ENCODE results near the gene GRIK1.

GRCh38 chr21:29658177-29658933 is 281.4 kb downstream of the GRIK1 start:
- no peak for TF ChIP-seq POLR2AphosphoS5 (IDR thresholded peaks at IDR 0.05; ENCODE audit: insufficient read depth in 1 of 2, low read depth in 1 of 2)
- no peak for TF ChIP-seq POLR2A (IDR thresholded peaks at IDR 0.05)
- TF ChIP-seq CTCF (IDR thresholded peaks at IDR 0.05), result no peak

All from vagina (tissue), 2 donors.